Sigmoid colon (tissue), 4 donors: ENCODE measurements around the gene PSMA6.

ENCODE experiments used
- CTCF ChIP-seq, 4 experiments: fragments of 450-650 bp in 3 of 4; fragments of 200-600 bp in 1 of 4; IDR thresholded peaks; one replicate each; pipeline ENCODE4 v1.5.1; 2016 to 2019; ENCODE audit warnings: antibody characterized with exemption in 4 of 4, mild to moderate bottlenecking in 3 of 4, moderate library complexity in 2 of 4
- EP300 ChIP-seq, 4 donors: sonication (generic); formaldehyde crosslinking; IDR thresholded peaks; one replicate each; pipeline ENCODE4 v1.6.1; 2017; ENCODE audit warnings: antibody characterized with exemption in 4 of 4
- POLR2AphosphoS5 ChIP-seq, 4 donors: sonication (generic); formaldehyde crosslinking; IDR thresholded peaks; one replicate each; pipeline ENCODE4 v1.6.1; 2017; ENCODE audit warnings: antibody characterized with exemption in 4 of 4

DNA sequence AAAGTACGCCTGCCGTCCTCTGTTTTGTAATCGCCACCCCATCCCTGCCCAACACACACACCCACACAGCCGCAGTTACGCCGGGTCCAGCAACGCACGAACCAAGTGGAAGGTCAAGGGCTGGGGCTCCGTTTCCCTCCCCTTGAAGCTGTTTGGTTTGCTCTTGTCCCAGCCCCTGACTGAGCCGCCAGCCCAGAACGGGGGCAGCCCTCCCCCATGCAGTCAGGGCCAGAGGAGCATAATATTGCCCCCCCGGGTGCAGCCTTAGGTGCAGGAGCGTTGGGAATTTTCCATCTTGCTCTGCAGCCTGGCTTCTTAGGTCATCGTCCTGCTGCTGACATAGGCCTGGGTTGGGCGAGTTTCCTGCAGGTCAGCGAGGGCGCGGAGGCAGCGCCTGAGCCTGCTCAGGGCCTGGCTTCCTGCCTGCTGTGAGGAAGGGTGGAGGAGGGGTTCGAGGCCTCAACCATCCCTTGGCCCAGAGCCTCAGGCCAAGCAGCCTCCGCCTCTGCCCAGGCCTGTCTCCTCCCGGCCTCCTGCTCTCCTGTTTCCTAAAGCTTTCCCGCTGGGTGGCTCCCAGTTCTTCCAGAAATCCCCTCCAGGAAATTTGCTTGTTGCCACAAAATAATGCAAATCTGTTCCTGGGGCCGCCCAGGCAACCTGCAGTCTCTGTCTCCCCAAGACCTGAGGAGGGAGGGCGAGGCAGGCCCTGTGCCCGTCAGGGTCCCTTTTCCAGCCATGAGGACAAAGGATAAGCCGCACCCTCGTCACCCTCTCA lies 44.5 kb downstream of the PSMA6 start:
- TF ChIP-seq POLR2AphosphoS5 (IDR thresholded peaks at IDR 0.05) (peak; percentile 83 to 92 (median 86)), EP300 (IDR thresholded peaks at IDR 0.05) (peak; percentile 58 to 97 (median 84)), CTCF (IDR thresholded peaks at IDR 0.05) (no peak)
